DOHH2 (cell line): ENCODE data around the gene FAS.

Experiments
- H3F3A ChIP-seq: fragments of 200-600 bp; sonication (generic), shearing (Covaris generic); 2 replicates; pipeline ENCODE4 v1.6.0; 2016; ENCODE audit warnings: antibody characterized with exemption, mild to moderate bottlenecking; ENCODE audit not compliant: control insufficient read depth, insufficient read depth
- H3K27ac ChIP-seq: fragments of 200-600 bp; sonication (generic); 2 replicates; pipeline ENCODE4 v1.5.1; 2014; ENCODE audit warnings: low read depth, mild to moderate bottlenecking, low read length, moderate library complexity
- H3K27me3 ChIP-seq: fragments of 200-600 bp; sonication (generic); 2 replicates; pipeline ENCODE4 v1.6.1; 2014; ENCODE audit warnings: mild to moderate bottlenecking, low read length, mixed read lengths; ENCODE audit not compliant: control insufficient read depth
- H3K36me3 ChIP-seq: fragments of 200-600 bp; sonication (generic); 2 replicates; pipeline ENCODE4 v1.6.1; 2014; ENCODE audit warnings: mild to moderate bottlenecking, low read length, moderate library complexity, mixed read lengths; ENCODE audit not compliant: control insufficient read depth
- H3K4me1 ChIP-seq: fragments of 200-600 bp; sonication (generic); 2 replicates; pipeline ENCODE4 v1.6.1; 2014; ENCODE audit warnings: mild to moderate bottlenecking, low read length, mixed read lengths; ENCODE audit not compliant: control insufficient read depth
- H3K4me2 ChIP-seq: fragments of 200-600 bp; sonication (generic); 2 replicates; pipeline ENCODE4 v1.6.0; 2014; ENCODE audit warnings: mild to moderate bottlenecking, low read length, moderate library complexity
- H3K4me3 ChIP-seq: fragments of 200-600 bp; sonication (generic); 2 replicates; pipeline ENCODE4 v1.5.1; 2014; ENCODE audit warnings: mild to moderate bottlenecking, low read length, mixed read lengths
- H3K79me2 ChIP-seq: fragments of 200-600 bp; sonication (generic); 2 replicates; pipeline ENCODE4 v1.6.1; 2014; ENCODE audit warnings: mild to moderate bottlenecking, low read length, mixed read lengths; ENCODE audit not compliant: control insufficient read depth
- H3K9me2 ChIP-seq: fragments of 200-600 bp; sonication (generic); replicated peaks from 2 replicates; pipeline ENCODE4 v1.6.1; 2014; ENCODE audit warnings: mild to moderate bottlenecking, low read length, mixed read lengths; ENCODE audit not compliant: control insufficient read depth
- H3K9me3 ChIP-seq: fragments of 200-600 bp; sonication (generic); 2 replicates; pipeline ENCODE4 v1.6.1; 2014; ENCODE audit warnings: antibody characterized with exemption, low read length, mixed read lengths; ENCODE audit not compliant: control insufficient read depth, insufficient read depth
- H4K20me1 ChIP-seq: fragments of 200-600 bp; sonication (generic); 2 replicates; pipeline ENCODE4 v1.6.0; 2014; ENCODE audit warnings: low read depth, mild to moderate bottlenecking, antibody characterized with exemption, low read length, moderate library complexity; ENCODE audit not compliant: control insufficient read depth, insufficient read depth
- CTCF ChIP-seq: fragments of 200-600 bp; sonication (generic); IDR thresholded peaks from one replicate; pipeline ENCODE4 v1.5.1; 2014; ENCODE audit warnings: antibody characterized with exemption, mild to moderate bottlenecking, low read depth, low read length; ENCODE audit not compliant: poor library complexity, severe bottlenecking
- EZH2phosphoT487 ChIP-seq: fragments of 200-600 bp; sonication (generic); IDR thresholded peaks from 2 replicates; pipeline ENCODE4 v1.6.1; 2017; ENCODE audit warnings: borderline replicate concordance, mild to moderate bottlenecking, antibody characterized with exemption, low read length, moderate library complexity, mixed read lengths

The FAS gene

GRCh38 chr10:88963318-88963717 is 27.3 kb upstream of the FAS start:
- Histone ChIP-seq H3K27ac (no peak overlapping the region), H3K4me3 (no peak overlapping the region), H3K9me2 (no peaks in the 10 kb centered on the region), H3K27me3 (peaks cover 6% of the 10 kb centered on the region; the same call in 1 of the 2 replicates), H3K36me3 (no peaks in the 10 kb centered on the region), H3K4me1 (no peaks in the 10 kb centered on the region), H4K20me1 (no peaks in the 10 kb centered on the region), H3K9me3 (no peaks in the 10 kb centered on the region), H3F3A (no peaks in the 10 kb centered on the region), H3K4me2 (no peak overlapping the region), H3K79me2 (no peaks in the 10 kb centered on the region)
- TF ChIP-seq CTCF = no peak
- TF ChIP-seq EZH2phosphoT487 = no peak

GRCh38 chr10:88964360-88964759 is 26.2 kb upstream of the FAS start:
- Histone ChIP-seq H3K4me1 (no peaks in the 10 kb centered on the region), H4K20me1 (no peaks in the 10 kb centered on the region), H3K27me3 (peaks cover 9% of the 10 kb centered on the region; the same call in 1 of the 2 replicates), H3K9me2 (no peaks in the 10 kb centered on the region), H3K4me2 (no peak overlapping the region), H3K36me3 (no peaks in the 10 kb centered on the region), H3K9me3 (no peaks in the 10 kb centered on the region), H3F3A (no peaks in the 10 kb centered on the region), H3K4me3 (no peak overlapping the region), H3K79me2 (no peaks in the 10 kb centered on the region), H3K27ac (no peak overlapping the region)
- no peak for TF ChIP-seq EZH2phosphoT487
- no peak for TF ChIP-seq CTCF

GRCh38 chr10:88964869-88965415 is 25.7 kb upstream of the FAS start:
- Histone ChIP-seq H3K27ac (no peak overlapping the region), H4K20me1 (no peaks in the 10 kb centered on the region), H3F3A (no peaks in the 10 kb centered on the region), H3K36me3 (no peaks in the 10 kb centered on the region), H3K4me2 (no peak overlapping the region), H3K27me3 (peaks cover 9% of the 10 kb centered on the region; the same call in 1 of the 2 replicates), H3K4me1 (no peaks in the 10 kb centered on the region), H3K4me3 (no peak overlapping the region), H3K9me3 (no peaks in the 10 kb centered on the region), H3K9me2 (no peaks in the 10 kb centered on the region), H3K79me2 (no peaks in the 10 kb centered on the region)
- TF ChIP-seq CTCF = no peak
- no peak for TF ChIP-seq EZH2phosphoT487
